ENCODE data around the gene EXOSC2.

Gene EXOSC2

GRCh38 chr9:130693426-130694191 is at the start of gene EXOSC2:
TSS of gene EXOSC2 (plus strand) at chr9:130693780. CDS start at chr9:130693792, 12 bp downstream.
- TF ChIP-seq L3MBTL2 (conservative IDR thresholded peaks at IDR 0.05) (peak; percentile 87), FOXK2 (IDR thresholded peaks at IDR 0.05) (peak; percentile 98), ELF4 (IDR thresholded peaks at IDR 0.05) (peak; percentile 22; the same call in 1 of the 2 replicates), SUZ12 (IDR thresholded peaks at IDR 0.05) (no peak), CTBP1 (IDR thresholded peaks at IDR 0.05; ENCODE audit: borderline replicate concordance) (no peak)
- CTCF ChIA-PET = interaction anchor here (0.9 to 1.1 kb wide), 3 partner anchors 9 to 168 kb away, joined by 3 to 4 read pairs (median 3); no protein-coding TSS in a partner anchor
- POLR2A ChIA-PET = interaction anchor here (0.7 to 1.7 kb wide), 16 partner anchors 8 to 680 kb away, joined by 3 to 15 read pairs (median 4); no protein-coding TSS in a partner anchor
- peak; percentile 96 for DNase-seq (ENCODE audit: extremely low spot score)

GRCh38 chr9:130651221-130651620 is 42.4 kb upstream of the EXOSC2 start:
- CTCF ChIA-PET = no interaction called here

GRCh38 chr9:130651752-130652151 is 41.8 kb upstream of the EXOSC2 start:
- POLR2A ChIA-PET = interaction anchor here (1.2 kb wide), 1 partner anchor 41 kb away, joined by 4 read pairs; the partner anchor contains the start of gene EXOSC2
- CTCF ChIA-PET = no interaction called here
- DNase-seq (ENCODE audit: extremely low spot score) = no peak
- TF ChIP-seq CTBP1 (IDR thresholded peaks at IDR 0.05; ENCODE audit: borderline replicate concordance) = no peak
- no peak for TF ChIP-seq SUZ12 (IDR thresholded peaks at IDR 0.05)
- no peak for TF ChIP-seq LEF1 (IDR thresholded peaks at IDR 0.05; ENCODE audit: borderline replicate concordance)
- TF ChIP-seq BHLHE40 (IDR thresholded peaks at IDR 0.05; ENCODE audit: borderline replicate concordance) = no peak
- no peak for TF ChIP-seq ZNF384 (IDR thresholded peaks at IDR 0.05)
- TF ChIP-seq HDGF (IDR thresholded peaks at IDR 0.05; ENCODE audit: borderline replicate concordance) = no peak
- TF ChIP-seq FOXA1 (IDR thresholded peaks at IDR 0.05) = no peak
- TF ChIP-seq ELF4 (IDR thresholded peaks at IDR 0.05) = no peak
- no peak for TF ChIP-seq ARNT (IDR thresholded peaks at IDR 0.05)
- no peak for TF ChIP-seq FOXK2 (IDR thresholded peaks at IDR 0.05)

More at GRCh38 chr9:130651221-130651620, 42.4 kb upstream of the EXOSC2 start:
- POLR2A ChIA-PET = interaction anchor here (1.2 kb wide), 1 partner anchor 42 kb away, joined by 4 read pairs; the partner anchor contains the start of gene EXOSC2
- TF ChIP-seq FOXK2 (IDR thresholded peaks at IDR 0.05) (no peak), PKNOX1 (IDR thresholded peaks at IDR 0.05) (no peak), TARDBP (IDR thresholded peaks at IDR 0.05) (no peak), FOXM1 (IDR thresholded peaks at IDR 0.05; ENCODE audit: borderline replicate concordance) (no peak), HDGF (IDR thresholded peaks at IDR 0.05; ENCODE audit: borderline replicate concordance) (no peak), ELF4 (IDR thresholded peaks at IDR 0.05) (no peak), CTBP1 (IDR thresholded peaks at IDR 0.05; ENCODE audit: borderline replicate concordance) (no peak)
- DNase-seq (ENCODE audit: extremely low spot score) = no peak

GRCh38 chr9:130654879-130655278 is 38.7 kb upstream of the EXOSC2 start:
- ChIA-PET CTCF (interaction anchor here (1.0 kb wide), 1 partner anchor 28 kb away, joined by 4 read pairs; no protein-coding TSS in a partner anchor), POLR2A (no interaction called here)
- no peak for DNase-seq (ENCODE audit: extremely low spot score)
- TF ChIP-seq FOXK2 (IDR thresholded peaks at IDR 0.05) (no peak), HDGF (IDR thresholded peaks at IDR 0.05; ENCODE audit: borderline replicate concordance) (no peak), NFRKB (IDR thresholded peaks at IDR 0.05) (no peak), L3MBTL2 (conservative IDR thresholded peaks at IDR 0.05) (no peak), PKNOX1 (IDR thresholded peaks at IDR 0.05) (no peak), FOXM1 (IDR thresholded peaks at IDR 0.05; ENCODE audit: borderline replicate concordance) (no peak), CTBP1 (IDR thresholded peaks at IDR 0.05; ENCODE audit: borderline replicate concordance) (no peak), ELF4 (IDR thresholded peaks at IDR 0.05) (no peak), TARDBP (IDR thresholded peaks at IDR 0.05) (no peak), SUZ12 (IDR thresholded peaks at IDR 0.05) (no peak), BHLHE40 (IDR thresholded peaks at IDR 0.05; ENCODE audit: borderline replicate concordance) (no peak), SP1 (IDR thresholded peaks at IDR 0.05) (no peak), LEF1 (IDR thresholded peaks at IDR 0.05; ENCODE audit: borderline replicate concordance) (no peak), ZNF384 (IDR thresholded peaks at IDR 0.05) (no peak), FOXA1 (IDR thresholded peaks at IDR 0.05) (no peak)

- CTCF ChIA-PET = no interaction called here
- POLR2A ChIA-PET = no interaction called here
- TF ChIP-seq HDGF (IDR thresholded peaks at IDR 0.05; ENCODE audit: borderline replicate concordance) (no peak), ELF4 (IDR thresholded peaks at IDR 0.05) (no peak)
- no peak for DNase-seq (ENCODE audit: extremely low spot score)
These were observed 34.5 kb upstream of the EXOSC2 start for GRCh38 chr9:130658893-130659698.

- POLR2A ChIA-PET = no interaction called here
- DNase-seq (ENCODE audit: extremely low spot score) = peak; percentile 46
- no peak for TF ChIP-seq LEF1 (IDR thresholded peaks at IDR 0.05; ENCODE audit: borderline replicate concordance)
- no peak for TF ChIP-seq NFRKB (IDR thresholded peaks at IDR 0.05)
- no peak for TF ChIP-seq SUZ12 (IDR thresholded peaks at IDR 0.05)
- TF ChIP-seq FOXM1 (IDR thresholded peaks at IDR 0.05; ENCODE audit: borderline replicate concordance) = no peak
- no peak for TF ChIP-seq L3MBTL2 (conservative IDR thresholded peaks at IDR 0.05)
- TF ChIP-seq ARNT (IDR thresholded peaks at IDR 0.05) = no peak
- no peak for TF ChIP-seq BHLHE40 (IDR thresholded peaks at IDR 0.05; ENCODE audit: borderline replicate concordance)
- TF ChIP-seq TARDBP (IDR thresholded peaks at IDR 0.05) = no peak
- no peak for TF ChIP-seq HDGF (IDR thresholded peaks at IDR 0.05; ENCODE audit: borderline replicate concordance)
- no peak for TF ChIP-seq PKNOX1 (IDR thresholded peaks at IDR 0.05)
- no peak for TF ChIP-seq FOXK2 (IDR thresholded peaks at IDR 0.05)
- CTCF ChIA-PET = no interaction called here
These were observed 33.8 kb upstream of the EXOSC2 start for GRCh38 chr9:130659699-130660248.

Data from HEK293T (cell line).